PC-3 (cell line): Measurements from ENCODE around the gene PELI2.
"Not testable (repeated sequence)": the region's sequence is repeated elsewhere in the genome, so short reads cannot be mapped to it uniquely, and the experiment has no call there.

Experiments
- EZH2 ChIP-seq: fragments of 300-600 bp; sonication (generic); IDR thresholded peaks from one replicate; pipeline ENCODE4 v1.6.1; 2017; ENCODE audit warnings: antibody characterized with exemption, mild to moderate bottlenecking, low read length; ENCODE audit not compliant: unreplicated experiment
- TF ChIP-seq, protein P1 (sequence below): fragments of 300-600 bp; sonication (generic); conservative IDR thresholded peaks from 2 replicates; pipeline ENCODE4 v1.5.1; 2017; ENCODE audit warnings: antibody characterized with exemption, low read depth, mild to moderate bottlenecking, low read length

DNA sequence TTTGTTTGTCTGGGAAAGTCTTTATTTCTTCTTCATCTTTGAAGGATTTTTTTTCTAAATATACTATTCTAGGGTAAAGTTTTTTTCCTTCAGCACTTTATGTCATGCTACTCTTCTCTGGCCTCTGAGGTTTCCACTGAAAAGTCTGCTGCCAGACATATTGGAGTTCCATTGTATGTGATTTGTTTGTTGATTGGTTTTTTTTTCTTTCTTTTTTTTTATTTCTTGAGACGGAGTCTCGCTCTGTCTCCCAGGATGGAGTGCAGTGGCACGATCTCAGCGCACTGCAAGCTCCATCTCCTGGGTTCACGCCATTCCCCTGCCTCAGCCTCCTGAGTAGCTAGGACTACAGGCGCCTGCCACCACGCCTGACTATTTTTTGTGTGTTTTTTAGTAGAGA, 48.4 kb downstream of the PELI2 start:
- TF ChIP-seq, protein P1, sequence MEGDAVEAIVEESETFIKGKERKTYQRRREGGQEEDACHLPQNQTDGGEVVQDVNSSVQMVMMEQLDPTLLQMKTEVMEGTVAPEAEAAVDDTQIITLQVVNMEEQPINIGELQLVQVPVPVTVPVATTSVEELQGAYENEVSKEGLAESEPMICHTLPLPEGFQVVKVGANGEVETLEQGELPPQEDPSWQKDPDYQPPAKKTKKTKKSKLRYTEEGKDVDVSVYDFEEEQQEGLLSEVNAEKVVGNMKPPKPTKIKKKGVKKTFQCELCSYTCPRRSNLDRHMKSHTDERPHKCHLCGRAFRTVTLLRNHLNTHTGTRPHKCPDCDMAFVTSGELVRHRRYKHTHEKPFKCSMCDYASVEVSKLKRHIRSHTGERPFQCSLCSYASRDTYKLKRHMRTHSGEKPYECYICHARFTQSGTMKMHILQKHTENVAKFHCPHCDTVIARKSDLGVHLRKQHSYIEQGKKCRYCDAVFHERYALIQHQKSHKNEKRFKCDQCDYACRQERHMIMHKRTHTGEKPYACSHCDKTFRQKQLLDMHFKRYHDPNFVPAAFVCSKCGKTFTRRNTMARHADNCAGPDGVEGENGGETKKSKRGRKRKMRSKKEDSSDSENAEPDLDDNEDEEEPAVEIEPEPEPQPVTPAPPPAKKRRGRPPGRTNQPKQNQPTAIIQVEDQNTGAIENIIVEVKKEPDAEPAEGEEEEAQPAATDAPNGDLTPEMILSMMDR: not testable (repeated sequence)
- not testable (repeated sequence) for TF ChIP-seq EZH2
